Measurements from ENCODE around the gene C14orf93.
"Not testable (repeated sequence)": the region's sequence is repeated elsewhere in the genome, so short reads cannot be mapped to it uniquely, and the experiment has no call there.

C14orf93 gene

DNA sequence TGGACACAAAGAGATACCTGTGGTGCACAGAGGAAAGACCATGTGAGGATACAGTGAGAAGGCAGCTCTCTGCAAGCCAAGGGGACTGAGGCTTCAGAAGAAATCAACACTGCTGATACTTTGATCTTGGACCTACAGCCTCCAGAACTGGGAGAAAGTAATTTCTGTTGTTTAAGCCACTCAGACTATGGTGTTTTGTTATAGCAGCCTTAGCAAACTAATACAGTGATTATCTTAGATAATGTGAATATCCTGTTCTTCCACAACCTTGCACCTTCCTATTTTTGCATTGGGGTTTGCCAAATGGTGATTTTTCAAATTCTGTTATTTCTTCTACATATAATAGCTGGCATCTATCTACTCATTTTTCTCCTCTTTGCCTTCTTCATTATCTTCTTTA lies 8.2 kb upstream of the C14orf93 start:
- no peak for DNase-seq

DNA sequence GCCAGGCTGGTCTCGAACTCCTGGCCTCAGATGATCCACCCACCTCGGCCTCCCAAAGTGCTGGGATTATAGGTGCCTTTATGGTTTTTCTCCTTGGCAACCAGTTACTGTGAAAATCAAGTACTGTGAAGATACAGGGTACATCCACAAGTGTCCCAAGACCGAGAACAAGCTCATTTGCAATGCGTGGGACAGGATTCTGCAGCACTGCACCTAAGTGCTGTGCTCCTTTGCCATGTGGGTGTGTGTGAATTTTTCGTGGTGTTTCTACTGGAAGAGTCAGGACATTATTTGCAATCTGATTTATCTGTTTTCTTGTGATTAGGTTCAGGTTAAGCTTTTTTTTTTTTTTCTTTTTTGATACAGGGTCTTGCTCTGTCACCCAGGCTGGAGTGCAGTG lies 7.1 kb upstream of the C14orf93 start:
- DNase-seq, result no peak

GRCh38 chr14:23015618-23016017 lies 5.7 kb upstream of the C14orf93 start:
- no peak for DNase-seq

GRCh38 chr14:23013749-23014054 lies 3.8 kb upstream of the C14orf93 start:
- DNase-seq, result not testable (repeated sequence)

DNA sequence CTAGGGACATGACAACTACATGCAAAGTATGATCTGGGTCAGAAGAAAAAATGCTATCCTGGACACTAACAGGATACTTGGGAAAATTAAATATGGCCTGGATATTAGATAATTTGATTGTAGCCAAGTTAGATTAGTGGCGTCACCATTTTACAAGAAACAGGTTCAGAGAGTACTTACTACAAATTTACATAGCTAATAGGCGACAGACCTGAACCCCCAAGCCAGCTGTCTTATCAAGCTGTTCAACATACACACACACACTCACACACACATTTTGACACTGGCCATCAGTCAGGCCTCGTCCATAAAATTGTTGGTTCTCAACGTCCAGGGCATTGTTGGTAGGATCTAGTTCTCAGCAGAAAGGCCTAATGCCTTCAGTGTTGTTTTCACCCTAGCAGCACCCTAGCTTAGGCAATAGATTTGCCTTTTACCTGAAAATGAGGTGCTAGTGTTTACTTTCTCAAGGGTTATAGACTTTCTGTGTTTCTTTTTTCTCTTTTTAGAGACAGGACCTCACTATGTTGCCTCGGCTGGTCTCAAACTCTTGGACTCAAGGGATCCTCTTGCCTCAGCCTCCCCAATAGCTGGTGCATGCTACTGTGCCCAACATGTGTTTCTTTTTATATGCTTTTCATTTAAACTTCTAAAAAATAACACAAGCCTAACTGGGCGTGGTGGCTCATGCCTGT lies 3.3 kb upstream of the C14orf93 start:
- no peak for DNase-seq

- no peak for DNase-seq
Observed at GRCh38 chr14:23009483-23009938, 432 bp downstream of the C14orf93 start.

- no peak for DNase-seq
Observed at GRCh38 chr14:23008831-23009230, 1.1 kb downstream of the C14orf93 start.

DNA sequence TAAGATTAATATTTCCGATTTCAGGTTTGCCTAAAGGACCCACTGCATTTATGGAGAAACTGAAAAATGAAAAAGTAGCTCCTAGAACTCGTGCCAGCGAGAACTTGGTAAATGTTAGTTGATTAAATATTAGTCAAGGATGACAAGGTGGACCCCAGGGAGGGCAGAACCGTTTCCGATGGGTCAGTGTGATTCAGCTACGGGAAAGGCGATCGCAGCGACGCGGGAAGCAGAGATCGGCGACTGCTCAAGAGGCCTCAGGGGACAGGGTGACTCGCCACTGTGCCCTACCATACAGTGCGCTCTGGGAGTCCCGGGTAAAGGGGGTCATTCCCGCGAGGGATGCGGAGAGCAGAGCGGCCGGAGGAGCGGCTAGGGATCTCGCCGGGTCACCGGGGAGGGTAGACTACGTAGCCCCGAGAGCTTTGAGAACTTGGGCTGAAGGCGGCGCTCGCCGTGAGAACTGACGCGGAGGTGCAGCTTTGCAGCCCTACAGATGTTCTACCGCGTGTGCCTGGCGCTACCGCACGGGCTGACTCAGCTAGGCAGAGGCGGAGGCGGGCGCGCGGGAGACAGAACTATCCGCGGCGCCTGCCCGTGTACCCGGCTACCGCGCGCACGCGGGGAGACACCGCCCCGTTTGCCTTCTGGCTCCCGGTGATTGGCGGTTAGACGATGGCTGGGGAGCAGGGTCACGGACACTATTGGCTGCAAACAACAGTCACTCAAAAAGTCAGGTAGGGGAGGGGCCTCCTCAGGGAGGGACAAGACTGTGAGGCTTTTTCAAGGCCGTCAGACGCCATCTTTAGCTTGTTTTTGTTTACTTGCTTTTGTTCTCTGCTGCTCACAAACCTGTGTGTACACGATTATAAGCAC lies 3.2 kb downstream of the C14orf93 start:
- peak; percentile 95 for DNase-seq

GRCh38 chr14:23006188-23006534 lies 3.8 kb downstream of the C14orf93 start:
- no peak for DNase-seq

- DNase-seq, result no peak
Observed at GRCh38 chr14:23005451-23006187, 4.3 kb downstream of the C14orf93 start.

DNA sequence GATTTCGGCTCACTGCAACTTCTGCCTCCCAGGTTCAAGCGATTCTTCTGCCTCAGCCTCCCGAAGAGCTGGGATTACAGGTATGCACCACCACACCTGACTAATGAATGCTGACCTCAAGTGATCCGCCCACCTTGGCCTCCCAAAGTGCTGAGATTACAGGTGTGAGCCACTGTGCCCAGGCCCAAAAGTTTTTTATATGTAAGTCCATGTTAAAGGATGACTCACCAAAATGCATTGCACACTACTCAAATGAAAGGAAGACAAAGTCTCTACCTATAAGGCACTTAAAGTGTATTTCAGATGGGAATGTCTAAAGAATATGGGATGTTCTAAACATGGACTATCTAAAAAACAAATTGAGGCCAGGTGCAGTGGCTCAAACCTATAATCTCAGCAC lies 5.7 kb downstream of the C14orf93 start:
- DNase-seq, result not testable (repeated sequence)

DNA sequence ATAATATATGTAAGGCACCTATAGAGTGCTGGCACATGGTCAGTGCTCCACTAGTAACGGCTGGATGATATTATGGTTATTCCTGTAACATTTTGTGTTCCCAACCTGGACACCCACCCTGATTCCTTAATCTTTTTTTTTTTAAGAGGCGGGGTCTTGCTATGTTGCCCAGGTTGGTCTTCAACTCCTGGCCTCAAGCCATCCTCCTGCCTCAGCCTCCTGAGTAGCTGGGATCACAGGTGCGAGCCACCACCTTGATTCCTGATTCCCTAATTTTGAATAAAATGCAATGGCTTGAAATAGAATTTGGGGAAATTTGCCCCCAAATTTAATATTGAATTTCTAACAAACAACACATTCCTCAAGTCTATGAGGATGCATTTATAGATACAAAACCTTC lies 7.4 kb downstream of the C14orf93 start:
- no peak for DNase-seq

- DNase-seq, result no peak
Observed at GRCh38 chr14:23000860-23001259, 9.1 kb downstream of the C14orf93 start.

GRCh38 chr14:22998329-22999012 lies 11.5 kb downstream of the C14orf93 start:
- DNase-seq, result no peak

GRCh38 chr14:22997676-22998323 lies 12.1 kb downstream of the C14orf93 start:
- no peak for DNase-seq

DNA sequence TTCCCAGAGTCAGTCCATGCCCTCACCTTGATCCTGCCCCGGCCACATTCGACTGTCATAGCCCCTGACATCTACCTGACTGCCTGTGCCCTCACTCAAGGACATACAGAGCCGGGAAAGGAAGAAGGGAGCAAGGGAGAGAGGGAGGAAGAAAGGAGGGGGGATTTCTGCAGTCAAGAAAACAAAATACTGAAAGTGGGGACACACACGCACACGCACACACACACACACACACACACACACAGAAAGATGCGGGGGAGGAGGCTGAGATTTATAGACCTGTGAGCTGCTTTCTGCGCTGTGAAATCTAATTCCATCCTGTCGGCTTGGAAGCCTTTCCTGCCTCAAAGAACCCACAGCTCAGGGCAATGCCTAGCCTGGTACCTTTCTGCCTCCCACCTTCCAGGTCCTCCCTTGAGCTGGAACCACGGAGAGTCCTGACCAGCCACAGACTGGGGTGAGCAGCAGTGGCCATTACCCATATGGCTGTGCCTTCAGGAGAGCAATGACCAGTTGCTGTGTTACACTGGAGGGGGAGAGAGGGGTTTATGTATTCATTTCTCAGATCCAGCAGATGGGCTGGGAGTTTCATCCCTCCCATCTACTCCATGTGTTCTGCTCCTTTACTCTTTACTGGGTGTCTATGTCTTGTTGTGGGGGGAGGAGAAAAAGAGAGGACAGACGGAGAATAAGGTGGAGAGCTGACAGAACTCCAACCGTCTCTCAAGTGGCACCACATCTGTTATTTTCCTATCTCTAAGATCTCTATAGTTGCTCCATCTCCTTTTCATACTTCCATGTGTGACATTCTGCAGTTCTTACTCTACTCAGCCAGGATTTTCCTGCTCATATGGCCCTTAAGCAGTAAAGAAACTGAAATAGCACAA lies 12.9 kb downstream of the C14orf93 start:
- no peak for DNase-seq

DNA sequence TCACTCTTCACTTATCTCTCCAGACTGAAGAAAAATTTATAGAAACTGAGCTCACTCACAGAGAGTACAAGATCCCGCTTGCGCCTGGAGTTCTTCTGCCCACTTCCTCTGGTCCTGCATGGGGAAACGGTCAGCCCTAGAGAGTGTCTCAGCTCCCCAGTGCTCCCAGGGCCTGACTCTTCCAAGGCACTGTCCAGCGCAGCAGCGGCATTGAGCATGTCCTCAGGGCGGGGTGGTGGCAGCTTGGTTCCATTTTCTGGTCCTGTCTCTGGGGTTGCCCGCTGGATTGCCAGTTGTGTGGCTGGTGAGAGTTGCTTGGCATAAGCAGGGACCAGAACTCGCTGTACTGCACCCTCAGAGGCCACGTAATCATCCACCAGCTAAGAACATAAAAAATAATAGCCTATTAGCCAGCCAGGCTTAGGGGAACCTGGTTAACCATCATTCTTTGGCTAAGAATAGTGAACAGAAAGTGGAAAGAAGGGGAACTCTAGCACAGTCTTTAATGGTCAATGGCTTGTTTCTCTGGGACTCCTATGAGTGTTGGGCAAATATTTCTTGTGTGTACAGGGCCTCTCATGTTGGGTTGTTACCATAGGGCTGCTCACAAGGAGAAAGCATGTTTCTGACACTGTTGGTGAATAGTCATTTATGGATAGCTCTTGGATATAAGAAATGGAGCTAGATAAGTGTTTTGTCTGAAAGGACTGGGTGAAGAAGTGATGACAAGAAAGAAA lies 13.9 kb downstream of the C14orf93 start:
- DNase-seq, result no peak

- DNase-seq, result no peak
Observed at GRCh38 chr14:22994762-22995275, 15.1 kb downstream of the C14orf93 start.

DNA sequence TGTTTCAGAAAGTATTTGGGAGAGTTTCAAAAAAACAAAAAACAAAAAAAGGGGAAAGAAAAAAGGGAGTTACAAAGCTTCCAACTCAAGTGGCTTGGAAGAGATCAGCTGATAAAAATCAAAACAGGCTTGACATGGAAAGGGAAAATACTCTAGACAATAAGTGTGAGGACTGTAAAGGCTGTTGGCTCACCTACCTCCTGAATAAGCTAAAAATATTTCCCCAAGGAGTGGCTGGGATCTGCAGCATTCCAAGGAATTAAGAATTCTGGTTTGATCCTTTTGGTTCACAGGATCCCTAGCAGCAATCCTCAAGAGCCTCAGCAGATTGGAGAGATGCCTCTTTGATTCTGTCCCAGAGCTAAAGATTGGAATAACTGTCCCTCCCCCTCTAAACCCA lies 16.4 kb downstream of the C14orf93 start:
- DNase-seq, result no peak

DNA sequence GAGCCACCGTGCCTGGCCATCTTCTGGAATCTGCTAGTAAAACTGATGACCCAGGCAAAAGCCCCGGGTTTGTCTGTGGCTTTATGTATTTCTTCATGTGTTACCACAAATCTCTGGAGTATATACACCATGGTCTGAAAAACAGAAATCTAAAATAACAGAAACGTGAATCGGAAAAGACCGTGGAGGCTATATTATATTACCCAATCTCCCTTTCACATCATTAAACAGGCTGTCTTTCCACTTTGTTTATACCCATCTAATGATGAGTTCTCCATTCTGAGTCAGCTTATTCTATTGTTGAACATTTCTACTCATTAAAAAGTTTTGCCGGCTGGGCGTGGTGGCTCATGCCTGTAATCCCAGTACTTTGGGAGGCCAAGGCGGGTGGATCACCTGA lies 18.1 kb downstream of the C14orf93 start:
- no peak for DNase-seq

- no peak for DNase-seq
Observed at GRCh38 chr14:22987291-22987690, 22.7 kb downstream of the C14orf93 start.
